ENCODE data around the gene HOXB2. TPM values are rescaled to one million over a fixed set of nuclear protein-coding genes. Genes with fewer than 3 reads are reported as not detected.

Gene HOXB2
- total RNA-seq, 1 donor from 2014 or later = 43.7 TPM

GRCh38 chr17:48517478-48517877 lies 27.4 kb downstream of the HOXB2 start:
- no peak for DNase-seq (ENCODE audit: low read depth)
- no peak overlapping the region for H3K4me3 ChIP-seq (ENCODE audit: low read depth, low read length)
- no peak for TF ChIP-seq CTCF (conservative IDR thresholded peaks at IDR 0.05; ENCODE audit: low read depth, low read length)

- DNase-seq (ENCODE audit: low read depth) = no peak
- no peak for TF ChIP-seq CTCF (conservative IDR thresholded peaks at IDR 0.05; ENCODE audit: low read depth, low read length)
- H3K4me3 ChIP-seq (ENCODE audit: low read depth, low read length) = no peak overlapping the region
Observed at GRCh38 chr17:48515925-48516900, 28.7 kb downstream of the HOXB2 start.

- H3K4me3 ChIP-seq (ENCODE audit: low read depth, low read length) = no peak overlapping the region
- TF ChIP-seq CTCF (conservative IDR thresholded peaks at IDR 0.05; ENCODE audit: low read depth, low read length) = no peak
- DNase-seq (ENCODE audit: low read depth) = no peak
Observed at GRCh38 chr17:48514477-48514876, 30.4 kb downstream of the HOXB2 start.

GRCh38 chr17:48513666-48514455 lies 31.0 kb downstream of the HOXB2 start:
- no peak for TF ChIP-seq CTCF (conservative IDR thresholded peaks at IDR 0.05; ENCODE audit: low read depth, low read length)
- no peak overlapping the region for H3K4me3 ChIP-seq (ENCODE audit: low read depth, low read length)
- no peak for DNase-seq (ENCODE audit: low read depth)

- H3K4me3 ChIP-seq (ENCODE audit: low read depth, low read length) = no peak overlapping the region
- DNase-seq (ENCODE audit: low read depth) = no peak
- TF ChIP-seq CTCF (conservative IDR thresholded peaks at IDR 0.05; ENCODE audit: low read depth, low read length) = no peak
Observed at GRCh38 chr17:48513097-48513496, 31.8 kb downstream of the HOXB2 start.

GRCh38 chr17:48510761-48511604 lies 33.9 kb downstream of the HOXB2 start:
- TF ChIP-seq CTCF (conservative IDR thresholded peaks at IDR 0.05; ENCODE audit: low read depth, low read length) = no peak
- DNase-seq (ENCODE audit: low read depth) = no peak
- no peak overlapping the region for H3K4me3 ChIP-seq (ENCODE audit: low read depth, low read length)

Measured in epithelial cell of proximal tubule (primary cell).